Lower lobe of right lung (tissue), 2 donors: Measurements from ENCODE around the gene IMP4. TPM values are rescaled to one million over a fixed set of nuclear protein-coding genes. Genes with fewer than 3 reads are reported as not detected.
"Not testable (repeated sequence)": the region's sequence is repeated elsewhere in the genome, so short reads cannot be mapped to it uniquely, and the experiment has no call there.

Experiments
- ATAC-seq, 2 donors: fragments of 200-7000 bp; cut with Tn5 transposase; one replicate each; pipeline ENCODE4 v1.9.1; 2020 to 2022; ENCODE audit warnings: mild to moderate bottlenecking in 2 of 2, moderate library complexity in 2 of 2
- DNase-seq: peaks from one replicate; pipeline ENCODE4 v3.0.0-alpha.2; 2020
- H3K27ac ChIP-seq: fragments of 200-600 bp; one replicate; pipeline ENCODE4 v1.8.0; 2022
- H3K27me3 ChIP-seq: fragments of 200-600 bp; one replicate; pipeline ENCODE4 v1.8.0; 2022; ENCODE audit warnings: low read depth
- H3K36me3 ChIP-seq: fragments of 200-600 bp; one replicate; pipeline ENCODE4 v1.8.0; 2022; ENCODE audit warnings: mild to moderate bottlenecking
- H3K4me1 ChIP-seq: fragments of 200-600 bp; one replicate; pipeline ENCODE4 v1.8.0; 2022
- H3K4me3 ChIP-seq: fragments of 200-600 bp; one replicate; pipeline ENCODE4 v1.8.0; 2022; ENCODE audit warnings: mild to moderate bottlenecking
- H3K9me3 ChIP-seq: fragments of 200-600 bp; one replicate; pipeline ENCODE4 v1.8.0; 2022
- CTCF ChIP-seq: fragments of 200-600 bp; IDR thresholded peaks from one replicate; pipeline ENCODE4 v1.8.0; 2022; ENCODE audit warnings: antibody characterized with exemption, mild to moderate bottlenecking
- intact Hi-C: fragments of 100-400 bp; cut with DNase I; formaldehyde crosslinking; loops from one replicate; pipeline ENCODE4 v1.11.0; 2022
- total RNA-seq: library from RNA; stranded (reverse); fragmentation: NEBNext Ultra II Directional; extraction: Animal tissue kit (Norgen Biotek cat#: 25700); gene quantifications from one replicate; pipeline ENCODE4 v1.2.1, GENCODE V29; 2021
- donor health status: DM: no; HTN: yes; CAD: no; lungs with severe emphysema.

The IMP4 gene
- total RNA-seq, 1 donor from 2014 or later: 55.9 TPM

GRCh38 chr2:130318906-130319305 lies 23.8 kb upstream of the IMP4 start:
- Histone ChIP-seq H3K27me3 (peaks cover 3% of the 10 kb centered on the region), H3K4me1 (no peaks in the 10 kb centered on the region), H3K4me3 (no peak overlapping the region), H3K9me3 (no peaks in the 10 kb centered on the region), H3K27ac (no peak overlapping the region), H3K36me3 (no peaks in the 10 kb centered on the region)
- no peak for TF ChIP-seq CTCF
- intact Hi-C loops: no loop called here
- ATAC-seq: no peak
- DNase-seq: no peak

- no peaks in the 10 kb centered on the region for H3K4me1 ChIP-seq
- peaks cover 3% of the 10 kb centered on the region for H3K27me3 ChIP-seq
- H3K27ac ChIP-seq: no peak overlapping the region
- ATAC-seq (no peak), DNase-seq (no peak)
- no peaks in the 10 kb centered on the region for H3K36me3 ChIP-seq
- H3K4me3 ChIP-seq: no peak overlapping the region
- no peak for TF ChIP-seq CTCF
- intact Hi-C loops: no loop called here
- H3K9me3 ChIP-seq: no peaks in the 10 kb centered on the region
Measured at GRCh38 chr2:130319536-130319935, 23.2 kb upstream of the IMP4 start.

GRCh38 chr2:130327703-130328527 lies 14.8 kb upstream of the IMP4 start:
- ATAC-seq (peak in 1 of 2 donors; percentile 26), DNase-seq (no peak)
- no peak for TF ChIP-seq CTCF
- Histone ChIP-seq H3K4me3 (no peak overlapping the region), H3K4me1 (peaks cover 8% of the 10 kb centered on the region), H3K36me3 (no peaks in the 10 kb centered on the region), H3K9me3 (no peaks in the 10 kb centered on the region), H3K27ac (no peak overlapping the region), H3K27me3 (peaks cover 49% of the 10 kb centered on the region)
- intact Hi-C loops: no loop called here

GRCh38 chr2:130328710-130329109 lies 14.0 kb upstream of the IMP4 start:
- no peak overlapping the region for H3K4me3 ChIP-seq
- peaks cover 8% of the 10 kb centered on the region for H3K4me1 ChIP-seq
- no peak for DNase-seq
- H3K36me3 ChIP-seq: no peaks in the 10 kb centered on the region
- no peak overlapping the region for H3K27ac ChIP-seq
- no peak for ATAC-seq
- TF ChIP-seq CTCF: no peak
- intact Hi-C loops: no loop called here
- no peaks in the 10 kb centered on the region for H3K9me3 ChIP-seq
- peaks cover 49% of the 10 kb centered on the region for H3K27me3 ChIP-seq

- intact Hi-C loops: no loop called here
- Histone ChIP-seq H3K27ac (no peak overlapping the region), H3K4me1 (peaks cover 8% of the 10 kb centered on the region), H3K27me3 (peaks cover 29% of the 10 kb centered on the region), H3K36me3 (no peaks in the 10 kb centered on the region), H3K9me3 (no peaks in the 10 kb centered on the region), H3K4me3 (peak overlapping the region; percentile 4)
- DNase-seq (peak; percentile 80), ATAC-seq (peak; percentile 81)
- TF ChIP-seq CTCF: peak; percentile 91
Measured at GRCh38 chr2:130332271-130333073, 10.2 kb upstream of the IMP4 start.

- H3K4me3 ChIP-seq, ATAC-seq, H3K36me3 ChIP-seq, H3K27ac ChIP-seq, DNase-seq, H3K9me3 ChIP-seq, H3K4me1 ChIP-seq, intact Hi-C loops: not testable (repeated sequence)
- H3K27me3 ChIP-seq: peaks cover 21% of the 10 kb centered on the region
Measured at GRCh38 chr2:130333253-130333652, 9.4 kb upstream of the IMP4 start.
